Measurements from ENCODE around the gene NFU1.
"Not testable (repeated sequence)": the region's sequence is repeated elsewhere in the genome, so short reads cannot be mapped to it uniquely, and the experiment has no call there.

NFU1 gene

DNA sequence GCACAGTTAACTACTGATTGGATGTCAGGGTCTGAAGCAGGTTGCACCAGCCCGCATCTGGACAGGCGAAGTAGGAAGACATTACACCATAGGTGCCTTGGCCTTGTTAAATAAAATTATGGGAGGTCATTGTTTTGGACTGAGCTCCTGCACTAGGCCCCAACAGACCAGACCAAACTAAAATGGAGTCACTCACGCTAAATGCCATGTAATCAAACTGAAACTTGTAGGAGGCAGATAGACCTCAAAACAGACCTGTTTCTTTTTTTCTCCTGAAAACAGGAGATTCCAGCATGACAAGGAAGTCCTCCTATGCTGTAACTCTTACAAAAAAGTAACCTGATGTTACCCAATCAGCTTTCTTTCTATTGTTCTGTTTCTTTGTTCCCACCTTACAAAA, 15.5 kb upstream of the NFU1 start:
- Histone ChIP-seq H3K4me2 (ENCODE audit: low read depth, low read length, poor library complexity, severe bottlenecking) (no peak overlapping the region), H3K9me3 (ENCODE audit: insufficient read depth, low read depth, low read length) (no peaks in the 10 kb centered on the region)
- TF ChIP-seq, protein P1, sequence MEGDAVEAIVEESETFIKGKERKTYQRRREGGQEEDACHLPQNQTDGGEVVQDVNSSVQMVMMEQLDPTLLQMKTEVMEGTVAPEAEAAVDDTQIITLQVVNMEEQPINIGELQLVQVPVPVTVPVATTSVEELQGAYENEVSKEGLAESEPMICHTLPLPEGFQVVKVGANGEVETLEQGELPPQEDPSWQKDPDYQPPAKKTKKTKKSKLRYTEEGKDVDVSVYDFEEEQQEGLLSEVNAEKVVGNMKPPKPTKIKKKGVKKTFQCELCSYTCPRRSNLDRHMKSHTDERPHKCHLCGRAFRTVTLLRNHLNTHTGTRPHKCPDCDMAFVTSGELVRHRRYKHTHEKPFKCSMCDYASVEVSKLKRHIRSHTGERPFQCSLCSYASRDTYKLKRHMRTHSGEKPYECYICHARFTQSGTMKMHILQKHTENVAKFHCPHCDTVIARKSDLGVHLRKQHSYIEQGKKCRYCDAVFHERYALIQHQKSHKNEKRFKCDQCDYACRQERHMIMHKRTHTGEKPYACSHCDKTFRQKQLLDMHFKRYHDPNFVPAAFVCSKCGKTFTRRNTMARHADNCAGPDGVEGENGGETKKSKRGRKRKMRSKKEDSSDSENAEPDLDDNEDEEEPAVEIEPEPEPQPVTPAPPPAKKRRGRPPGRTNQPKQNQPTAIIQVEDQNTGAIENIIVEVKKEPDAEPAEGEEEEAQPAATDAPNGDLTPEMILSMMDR (conservative IDR thresholded peaks at IDR 0.05; ENCODE audit: low read length), result no peak
- no peak for TF ChIP-seq EZH2phosphoT487 (IDR thresholded peaks at IDR 0.05; ENCODE audit: borderline replicate concordance)

DNA sequence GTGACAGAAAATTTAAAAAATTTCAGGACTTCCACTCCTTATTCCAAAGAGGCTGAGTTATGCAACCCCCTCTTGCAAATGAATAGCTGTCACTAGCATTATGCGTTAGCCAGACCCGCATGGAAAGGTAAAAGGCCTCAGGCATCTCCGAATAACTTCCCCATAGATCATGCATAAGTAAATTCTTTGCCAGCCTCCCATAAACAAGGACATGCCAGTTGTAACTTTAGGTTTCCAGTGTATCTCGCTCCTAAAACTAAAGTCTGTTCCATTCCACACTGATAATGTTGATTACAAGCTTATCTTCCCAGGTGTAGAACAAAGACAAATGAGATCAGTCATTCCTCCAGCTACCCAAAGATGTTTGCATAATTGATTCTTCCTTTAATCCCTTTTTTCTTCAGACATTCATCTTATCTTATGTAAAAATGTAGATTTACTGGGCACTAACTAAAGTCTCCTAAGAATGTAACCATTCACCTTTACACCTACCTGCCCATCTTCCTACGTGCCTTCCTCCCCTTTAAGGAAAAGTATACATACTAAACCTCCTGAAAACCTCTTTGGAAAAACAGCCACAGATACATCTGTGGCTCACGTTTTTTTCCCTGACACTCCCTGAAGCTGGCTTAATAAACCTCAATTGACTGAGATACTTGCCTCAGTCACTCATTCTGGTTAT, 13.6 kb upstream of the NFU1 start:
- TF ChIP-seq EZH2phosphoT487 (IDR thresholded peaks at IDR 0.05; ENCODE audit: borderline replicate concordance), result no peak
- TF ChIP-seq, protein P1 (conservative IDR thresholded peaks at IDR 0.05; ENCODE audit: low read length), result no peak

More for the DNA sequence above, 15.5 kb upstream of the NFU1 start:
- Histone ChIP-seq H3K79me2 (ENCODE audit: insufficient read depth, low read length) (no peaks in the 10 kb centered on the region), H4K20me1 (ENCODE audit: insufficient read depth, low read length, poor library complexity, severe bottlenecking) (no peaks in the 10 kb centered on the region), H3K36me3 (ENCODE audit: insufficient read depth, low read length) (no peaks in the 10 kb centered on the region), H3K9ac (ENCODE audit: low read depth, low read length, poor library complexity, severe bottlenecking) (no peak overlapping the region), H3F3A (ENCODE audit: low read depth) (no peaks in the 10 kb centered on the region), H3K27me3 (ENCODE audit: insufficient read depth, low read length, poor library complexity, severe bottlenecking) (no peaks in the 10 kb centered on the region), H3K4me3 (ENCODE audit: low read length, poor library complexity, severe bottlenecking) (no peak overlapping the region), H3K4me1 (ENCODE audit: insufficient read depth, low read length, poor library complexity, severe bottlenecking) (no peaks in the 10 kb centered on the region), H2AFZ (ENCODE audit: low read length) (no peak overlapping the region), H3K9me2 (replicated peaks; ENCODE audit: low read depth, low read length) (no peaks in the 10 kb centered on the region)

DNA sequence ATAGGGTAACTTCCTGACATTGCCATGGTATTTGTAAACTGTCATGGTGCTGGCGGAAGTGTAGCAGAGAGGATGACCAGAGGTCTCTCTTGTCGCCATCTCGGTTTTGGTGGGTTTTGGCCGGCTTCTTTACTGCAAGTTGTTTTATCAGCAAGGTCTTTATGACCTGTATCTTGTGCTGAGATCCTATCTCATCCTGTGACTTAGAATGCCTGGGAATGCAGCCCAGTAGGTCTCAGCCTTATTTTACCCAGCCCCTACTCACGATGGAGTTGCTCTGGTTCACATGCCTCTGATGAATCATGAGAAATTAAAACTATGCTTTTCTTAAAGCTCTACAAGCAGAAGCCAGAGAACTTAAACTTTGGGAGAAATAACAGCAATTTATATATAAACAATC, 12.7 kb upstream of the NFU1 start:
- TF ChIP-seq, protein P1 (conservative IDR thresholded peaks at IDR 0.05; ENCODE audit: low read length), result no peak
- no peak for TF ChIP-seq EZH2phosphoT487 (IDR thresholded peaks at IDR 0.05; ENCODE audit: borderline replicate concordance)
- no peak overlapping the region for H3K4me3 ChIP-seq (ENCODE audit: low read length, poor library complexity, severe bottlenecking)
- no peaks in the 10 kb centered on the region for H3K79me2 ChIP-seq (ENCODE audit: insufficient read depth, low read length)
- H3K9ac ChIP-seq (ENCODE audit: low read depth, low read length, poor library complexity, severe bottlenecking), result no peak overlapping the region
- H3K27me3 ChIP-seq (ENCODE audit: insufficient read depth, low read length, poor library complexity, severe bottlenecking), result no peaks in the 10 kb centered on the region
- no peaks in the 10 kb centered on the region for H4K20me1 ChIP-seq (ENCODE audit: insufficient read depth, low read length, poor library complexity, severe bottlenecking)
- H3K9me3 ChIP-seq (ENCODE audit: insufficient read depth, low read depth, low read length), result no peaks in the 10 kb centered on the region
- H3K36me3 ChIP-seq (ENCODE audit: insufficient read depth, low read length), result no peaks in the 10 kb centered on the region
- no peak overlapping the region for H2AFZ ChIP-seq (ENCODE audit: low read length)
- no peaks in the 10 kb centered on the region for H3F3A ChIP-seq (ENCODE audit: low read depth)
- H3K9me2 ChIP-seq (replicated peaks; ENCODE audit: low read depth, low read length), result no peaks in the 10 kb centered on the region
- H3K4me1 ChIP-seq (ENCODE audit: insufficient read depth, low read length, poor library complexity, severe bottlenecking), result no peaks in the 10 kb centered on the region
- H3K4me2 ChIP-seq (ENCODE audit: low read depth, low read length, poor library complexity, severe bottlenecking), result no peak overlapping the region

More for the DNA sequence above, 13.6 kb upstream of the NFU1 start:
- Histone ChIP-seq H2AFZ (ENCODE audit: low read length) (no peak overlapping the region), H3K79me2 (ENCODE audit: insufficient read depth, low read length) (no peaks in the 10 kb centered on the region), H3K36me3 (ENCODE audit: insufficient read depth, low read length) (no peaks in the 10 kb centered on the region), H3K4me1 (ENCODE audit: insufficient read depth, low read length, poor library complexity, severe bottlenecking) (no peaks in the 10 kb centered on the region), H4K20me1 (ENCODE audit: insufficient read depth, low read length, poor library complexity, severe bottlenecking) (no peaks in the 10 kb centered on the region), H3K9me3 (ENCODE audit: insufficient read depth, low read depth, low read length) (no peaks in the 10 kb centered on the region), H3F3A (ENCODE audit: low read depth) (no peaks in the 10 kb centered on the region), H3K27me3 (ENCODE audit: insufficient read depth, low read length, poor library complexity, severe bottlenecking) (no peaks in the 10 kb centered on the region), H3K9me2 (replicated peaks; ENCODE audit: low read depth, low read length) (no peaks in the 10 kb centered on the region), H3K4me2 (ENCODE audit: low read depth, low read length, poor library complexity, severe bottlenecking) (no peak overlapping the region), H3K4me3 (ENCODE audit: low read length, poor library complexity, severe bottlenecking) (no peak overlapping the region), H3K9ac (ENCODE audit: low read depth, low read length, poor library complexity, severe bottlenecking) (no peak overlapping the region)

DNA sequence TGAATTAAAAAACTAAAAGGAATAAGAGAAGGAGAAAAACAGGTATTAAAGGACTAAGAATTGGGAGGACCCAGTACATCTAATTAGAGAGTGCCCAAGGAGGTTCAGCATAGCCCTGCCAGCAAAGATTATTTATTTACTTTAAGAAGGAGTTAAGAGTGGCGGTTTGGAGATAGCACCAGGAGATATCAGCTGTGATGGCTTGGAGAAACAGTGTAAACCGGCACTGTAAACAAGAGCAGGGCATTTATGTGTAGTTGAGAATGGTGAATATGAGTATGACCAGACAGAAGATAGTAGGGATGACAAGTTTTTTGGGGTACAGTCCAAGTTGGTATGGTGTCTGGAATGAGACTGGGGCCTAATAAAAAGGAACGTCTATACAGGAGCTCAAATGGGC, 6.4 kb upstream of the NFU1 start:
- H4K20me1 ChIP-seq (ENCODE audit: insufficient read depth, low read length, poor library complexity, severe bottlenecking); H3K9ac ChIP-seq (ENCODE audit: low read depth, low read length, poor library complexity, severe bottlenecking); H3K4me2 ChIP-seq (ENCODE audit: low read depth, low read length, poor library complexity, severe bottlenecking); H3K27me3 ChIP-seq (ENCODE audit: insufficient read depth, low read length, poor library complexity, severe bottlenecking); H3F3A ChIP-seq (ENCODE audit: low read depth); H3K79me2 ChIP-seq (ENCODE audit: insufficient read depth, low read length); H2AFZ ChIP-seq (ENCODE audit: low read length); H3K4me3 ChIP-seq (ENCODE audit: low read length, poor library complexity, severe bottlenecking); H3K4me1 ChIP-seq (ENCODE audit: insufficient read depth, low read length, poor library complexity, severe bottlenecking); H3K9me2 ChIP-seq (replicated peaks; ENCODE audit: low read depth, low read length); H3K36me3 ChIP-seq (ENCODE audit: insufficient read depth, low read length); H3K9me3 ChIP-seq (ENCODE audit: insufficient read depth, low read depth, low read length): not testable (repeated sequence)

DNA sequence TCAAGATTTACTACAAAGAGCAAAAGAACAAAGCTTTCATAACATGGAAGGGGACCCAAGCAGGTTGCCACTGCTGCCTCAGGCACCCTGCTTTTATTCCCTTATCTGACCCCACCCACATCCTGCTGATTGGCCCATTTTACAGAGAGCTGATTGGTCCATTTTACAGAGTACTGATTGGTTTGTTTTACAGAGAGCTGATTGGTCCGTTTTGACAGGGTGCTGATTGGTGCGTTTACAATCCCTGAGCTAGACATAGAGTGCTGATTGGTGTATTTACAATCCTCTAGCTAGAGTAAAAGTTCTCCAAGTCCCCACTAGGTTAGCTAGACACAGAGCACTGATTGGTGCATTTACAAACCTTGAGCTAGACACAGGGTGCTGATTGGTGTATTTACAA, 2.3 kb upstream of the NFU1 start:
- not testable (repeated sequence) for H3K27me3 ChIP-seq (ENCODE audit: insufficient read depth, low read length, poor library complexity, severe bottlenecking); H2AFZ ChIP-seq (ENCODE audit: low read length); H4K20me1 ChIP-seq (ENCODE audit: insufficient read depth, low read length, poor library complexity, severe bottlenecking); H3K4me3 ChIP-seq (ENCODE audit: low read length, poor library complexity, severe bottlenecking); H3K9me2 ChIP-seq (replicated peaks; ENCODE audit: low read depth, low read length); H3K9ac ChIP-seq (ENCODE audit: low read depth, low read length, poor library complexity, severe bottlenecking); H3K36me3 ChIP-seq (ENCODE audit: insufficient read depth, low read length); H3K4me2 ChIP-seq (ENCODE audit: low read depth, low read length, poor library complexity, severe bottlenecking); H3F3A ChIP-seq (ENCODE audit: low read depth); H3K9me3 ChIP-seq (ENCODE audit: insufficient read depth, low read depth, low read length)
- Histone ChIP-seq H3K4me1 (ENCODE audit: insufficient read depth, low read length, poor library complexity, severe bottlenecking) (peaks cover 25% of the 10 kb centered on the region), H3K79me2 (ENCODE audit: insufficient read depth, low read length) (peaks cover 19% of the 10 kb centered on the region)
